OCI-LY7 (cell line): ENCODE data around the gene TWIST2. TPM values are rescaled to one million over a fixed set of nuclear protein-coding genes. Genes with fewer than 3 reads are reported as not detected.

Source experiments
- BruUV-seq: library from RNA; stranded (reverse); fragments of 400-500 nt; replicated peaks from 2 replicates; lab custom pipeline; 2021; lab: Mats Ljungman, UMichigan
- CTCF ChIA-PET: fragments of 300-600 bp; sonication (Branson Sonifier 250); formaldehyde crosslinking; loops from one replicate; lab custom pipeline; 2022; ENCODE audit warnings: antibody characterized with exemption; ENCODE audit not compliant: unreplicated experiment; lab: Charles Lee
- POLR2A ChIA-PET: fragments of 300-600 bp; sonication (Branson Sonifier 250); formaldehyde crosslinking; loops from one replicate; lab custom pipeline; 2022; ENCODE audit warnings: antibody characterized with exemption; lab: Charles Lee
- DNase-seq: peaks from one replicate; pipeline ENCODE4 v3.0.0-alpha.2; 2015; ENCODE audit warnings: low spot score
- H2AFZ ChIP-seq: fragments of 200-600 bp; sonication (generic), shearing (Covaris generic); 2 replicates; pipeline ENCODE4 v1.6.1; 2014; ENCODE audit warnings: mild to moderate bottlenecking, antibody characterized with exemption, low read length, moderate library complexity
- H3K27ac ChIP-seq: fragments of 200-600 bp; sonication (generic); 2 replicates; pipeline ENCODE4 v1.5.1; 2014; ENCODE audit warnings: mixed run types, low read depth, mild to moderate bottlenecking, moderate library complexity, low read length, inconsistent platforms; ENCODE audit not compliant: poor library complexity, severe bottlenecking
- H3K36me3 ChIP-seq: fragments of 200-600 bp; sonication (generic); 2 replicates; pipeline ENCODE4 v1.6.1; 2014; ENCODE audit warnings: mild to moderate bottlenecking, antibody characterized with exemption, low read length, moderate library complexity, mixed read lengths; ENCODE audit not compliant: insufficient read depth
- H3K4me1 ChIP-seq: fragments of 200-600 bp; sonication (generic); 2 replicates; pipeline ENCODE4 v1.5.1; 2014; ENCODE audit warnings: mild to moderate bottlenecking, low read length; ENCODE audit not compliant: insufficient read depth, poor library complexity, severe bottlenecking
- H3K4me2 ChIP-seq: fragments of 200-600 bp; sonication (generic); 2 replicates; pipeline ENCODE4 v1.6.1; 2014; ENCODE audit warnings: mild to moderate bottlenecking, low read length
- H3K4me3 ChIP-seq: fragments of 200-600 bp; sonication (generic); 2 replicates; pipeline ENCODE4 v1.5.1; 2014; ENCODE audit warnings: mild to moderate bottlenecking, low read depth, low read length; ENCODE audit not compliant: poor library complexity, severe bottlenecking
- H3K79me2 ChIP-seq: fragments of 200-600 bp; sonication (generic); 2 replicates; pipeline ENCODE4 v1.6.1; 2016; ENCODE audit warnings: low read depth, mild to moderate bottlenecking, low read length, moderate library complexity, mixed read lengths; ENCODE audit not compliant: insufficient read depth
- H3K9me2 ChIP-seq: fragments of 200-600 bp; sonication (generic); 2 replicates; pipeline ENCODE4 v1.6.1; 2016; ENCODE audit warnings: mild to moderate bottlenecking, low read length, mixed read lengths; ENCODE audit not compliant: insufficient read depth
- H3K9me3 ChIP-seq: fragments of 200-600 bp; sonication (generic); 2 replicates; pipeline ENCODE4 v1.6.1; 2014; ENCODE audit warnings: mild to moderate bottlenecking, mixed run types, low read length, mixed read lengths
- H4K20me1 ChIP-seq: fragments of 200-600 bp; sonication (generic); 2 replicates; pipeline ENCODE4 v1.6.1; 2014; ENCODE audit warnings: mild to moderate bottlenecking, antibody characterized with exemption, low read length, moderate library complexity, mixed read lengths; ENCODE audit not compliant: insufficient read depth
- CTCF ChIP-seq: fragments of 200-600 bp; sonication (generic); conservative IDR thresholded peaks from 2 replicates; pipeline ENCODE4 v1.5.1; 2014; ENCODE audit warnings: mild to moderate bottlenecking, antibody characterized with exemption, low read length, moderate library complexity, mixed read lengths
- EZH2phosphoT487 ChIP-seq: fragments of 200-600 bp; sonication (generic); IDR thresholded peaks from 2 replicates; pipeline ENCODE4 v1.6.1; 2018; ENCODE audit warnings: low read depth, borderline replicate concordance, mild to moderate bottlenecking, mixed run types, antibody characterized with exemption, low read length, moderate library complexity, mixed read lengths
- intact Hi-C: fragments of 100-400 bp; cut with micrococcal nuclease; formaldehyde crosslinking; loops from one replicate; pipeline ENCODE4 v1.10.0; 2022; ENCODE audit not compliant: unreplicated experiment
- total RNA-seq, 2 experiments: library from RNA; depleted of rRNA in 1 of 2; stranded (reverse); fragments of >200 nt in 1 of 2; shearing (Covaris generic) in 1 of 2; gene quantifications; 2 replicates each; pipeline ENCODE4 v1.2.3, GENCODE V29; 2014 to 2022

TWIST2 gene
- total RNA-seq, 2 experiments from 2014 or later, result not detected

DNA sequence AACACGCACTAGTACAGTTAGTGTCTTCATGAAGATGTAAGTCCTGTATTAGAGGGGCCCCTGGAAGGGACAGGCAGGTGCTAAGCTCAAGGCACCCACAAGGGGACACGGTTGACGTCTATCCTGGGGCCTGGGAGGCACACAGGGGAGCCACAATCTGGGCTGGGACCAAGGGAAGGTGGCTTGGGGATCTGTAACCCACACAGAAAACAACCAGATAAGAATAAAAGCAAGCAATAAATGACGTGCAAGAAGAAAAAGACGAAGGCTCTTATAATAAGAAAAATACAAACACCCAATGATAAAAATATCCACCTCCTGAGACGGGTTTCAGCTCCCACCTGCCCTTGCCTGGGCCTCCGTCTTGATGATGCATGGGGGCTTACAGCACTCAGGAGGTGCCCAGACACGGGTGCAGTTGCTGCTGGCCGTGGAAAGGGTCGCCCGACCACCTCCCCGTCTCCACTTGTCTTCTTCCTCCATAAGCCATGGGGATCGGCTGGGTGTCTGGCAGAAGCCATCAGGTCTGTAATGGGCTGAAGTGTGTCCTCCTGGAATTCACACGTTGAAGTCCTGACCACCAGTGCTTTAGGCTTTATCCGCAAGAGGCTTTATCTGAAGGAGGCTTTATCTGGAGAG is 73.9 kb downstream of the TWIST2 start:
- CTCF ChIA-PET, result no interaction called here
- intact Hi-C loops, result no loop called here
- no TSS peak for BruUV-seq

GRCh38 chr2:238922435-238922834 is 74.5 kb downstream of the TWIST2 start:
- Histone ChIP-seq H3K9me3 (no peaks in the 10 kb centered on the region), H3K36me3 (no peaks in the 10 kb centered on the region), H3K9me2 (no peaks in the 10 kb centered on the region), H3K27ac (no peak overlapping the region), H3K4me2 (no peak overlapping the region), H3K4me1 (no peaks in the 10 kb centered on the region), H2AFZ (no peak overlapping the region), H3K79me2 (no peaks in the 10 kb centered on the region), H3K4me3 (no peak overlapping the region), H4K20me1 (no peaks in the 10 kb centered on the region)
- no peak for DNase-seq
- ChIA-PET POLR2A (no interaction called here), CTCF (no interaction called here)
- no TSS peak for BruUV-seq
- intact Hi-C loops, result no loop called here
- no peak for TF ChIP-seq EZH2phosphoT487
- TF ChIP-seq CTCF, result no peak

More for the DNA sequence above, 73.9 kb downstream of the TWIST2 start:
- Histone ChIP-seq H3K9me2 (no peaks in the 10 kb centered on the region), H3K27ac (no peak overlapping the region), H3K4me3 (no peak overlapping the region), H3K4me2 (no peak overlapping the region), H3K4me1 (no peaks in the 10 kb centered on the region), H2AFZ (no peak overlapping the region), H3K36me3 (no peaks in the 10 kb centered on the region), H3K9me3 (no peaks in the 10 kb centered on the region), H4K20me1 (no peaks in the 10 kb centered on the region), H3K79me2 (no peaks in the 10 kb centered on the region)
- no peak for DNase-seq
- POLR2A ChIA-PET, result no interaction called here
- no peak for TF ChIP-seq EZH2phosphoT487
- no peak for TF ChIP-seq CTCF

GRCh38 chr2:238924032-238924431 is 76.1 kb downstream of the TWIST2 start:
- H3K4me3 ChIP-seq, result no peak overlapping the region
- BruUV-seq, result no TSS peak
- H3K36me3 ChIP-seq, result no peaks in the 10 kb centered on the region
- H3K4me2 ChIP-seq, result no peak overlapping the region
- H3K9me3 ChIP-seq, result no peaks in the 10 kb centered on the region
- intact Hi-C loops, result no loop called here
- no peaks in the 10 kb centered on the region for H3K4me1 ChIP-seq
- no peak overlapping the region for H2AFZ ChIP-seq
- DNase-seq, result no peak
- H3K27ac ChIP-seq, result no peak overlapping the region
- TF ChIP-seq CTCF, result no peak
- TF ChIP-seq EZH2phosphoT487, result no peak
- H3K9me2 ChIP-seq, result no peaks in the 10 kb centered on the region
- H3K79me2 ChIP-seq, result no peaks in the 10 kb centered on the region
- POLR2A ChIA-PET, result no interaction called here
- H4K20me1 ChIP-seq, result no peaks in the 10 kb centered on the region
- CTCF ChIA-PET, result no interaction called here
